Fibroblast of mammary gland (primary cell): ENCODE measurements around the gene RHAG.
"Not testable (repeated sequence)": the region's sequence is repeated elsewhere in the genome, so short reads cannot be mapped to it uniquely, and the experiment has no call there.

Experiments used
- DNase-seq: peaks from one replicate; pipeline ENCODE4 v3.0.0-alpha.2; 2010; ENCODE audit warnings: low read depth
- H3K4me3 ChIP-seq: 2 replicates; pipeline ENCODE4 v1.5.1; 2011; ENCODE audit warnings: low read depth, mild to moderate bottlenecking, low read length, moderate library complexity; ENCODE audit not compliant: control insufficient read depth
- TF ChIP-seq, protein P1 (sequence below): conservative IDR thresholded peaks from 2 replicates; pipeline ENCODE4 v1.5.1; 2011; ENCODE audit warnings: low read depth, low read length, inconsistent platforms; ENCODE audit not compliant: control insufficient read depth, insufficient read depth

RHAG gene

DNA sequence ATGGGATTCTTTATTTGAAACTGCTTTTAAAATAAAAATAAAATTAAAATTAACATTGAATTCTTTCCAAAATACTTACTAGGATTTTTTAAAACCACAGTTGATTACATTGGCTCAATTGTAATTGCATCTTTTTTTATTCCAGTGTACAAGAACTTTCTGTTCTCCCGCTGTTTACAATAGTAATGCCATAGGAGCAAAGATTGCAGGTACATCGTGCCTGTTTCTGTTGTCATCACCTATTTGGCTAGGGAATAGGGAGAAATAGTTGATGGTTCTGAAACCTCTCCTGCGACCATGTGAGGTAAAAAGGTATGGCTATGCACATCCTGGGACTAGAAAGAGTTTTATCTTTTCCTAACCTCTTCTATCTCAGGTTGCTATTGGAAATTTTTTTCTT lies 28.2 kb upstream of the RHAG start:
- DNase-seq = no peak
- no peak overlapping the region for H3K4me3 ChIP-seq
- TF ChIP-seq, protein P1, sequence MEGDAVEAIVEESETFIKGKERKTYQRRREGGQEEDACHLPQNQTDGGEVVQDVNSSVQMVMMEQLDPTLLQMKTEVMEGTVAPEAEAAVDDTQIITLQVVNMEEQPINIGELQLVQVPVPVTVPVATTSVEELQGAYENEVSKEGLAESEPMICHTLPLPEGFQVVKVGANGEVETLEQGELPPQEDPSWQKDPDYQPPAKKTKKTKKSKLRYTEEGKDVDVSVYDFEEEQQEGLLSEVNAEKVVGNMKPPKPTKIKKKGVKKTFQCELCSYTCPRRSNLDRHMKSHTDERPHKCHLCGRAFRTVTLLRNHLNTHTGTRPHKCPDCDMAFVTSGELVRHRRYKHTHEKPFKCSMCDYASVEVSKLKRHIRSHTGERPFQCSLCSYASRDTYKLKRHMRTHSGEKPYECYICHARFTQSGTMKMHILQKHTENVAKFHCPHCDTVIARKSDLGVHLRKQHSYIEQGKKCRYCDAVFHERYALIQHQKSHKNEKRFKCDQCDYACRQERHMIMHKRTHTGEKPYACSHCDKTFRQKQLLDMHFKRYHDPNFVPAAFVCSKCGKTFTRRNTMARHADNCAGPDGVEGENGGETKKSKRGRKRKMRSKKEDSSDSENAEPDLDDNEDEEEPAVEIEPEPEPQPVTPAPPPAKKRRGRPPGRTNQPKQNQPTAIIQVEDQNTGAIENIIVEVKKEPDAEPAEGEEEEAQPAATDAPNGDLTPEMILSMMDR = no peak

DNA sequence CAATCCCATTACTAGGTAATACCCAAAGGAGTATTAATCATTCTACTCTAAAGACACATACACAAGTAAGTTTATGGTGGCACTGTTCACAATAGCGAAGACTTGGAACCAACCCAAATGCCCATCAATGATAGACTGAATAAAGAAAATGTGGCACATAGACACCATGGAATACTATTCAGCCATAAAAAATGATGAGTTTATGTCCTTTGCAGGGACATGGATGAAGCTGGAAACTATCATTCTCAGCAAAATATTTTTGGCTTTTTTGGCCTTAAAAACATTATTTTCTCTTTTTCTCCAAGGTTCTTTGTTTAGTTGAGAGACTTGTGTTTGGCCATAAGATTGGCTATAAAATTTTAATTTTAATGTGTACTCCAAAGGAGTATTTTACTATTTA lies 27.4 kb upstream of the RHAG start:
- H3K4me3 ChIP-seq, DNase-seq: not testable (repeated sequence)

DNA sequence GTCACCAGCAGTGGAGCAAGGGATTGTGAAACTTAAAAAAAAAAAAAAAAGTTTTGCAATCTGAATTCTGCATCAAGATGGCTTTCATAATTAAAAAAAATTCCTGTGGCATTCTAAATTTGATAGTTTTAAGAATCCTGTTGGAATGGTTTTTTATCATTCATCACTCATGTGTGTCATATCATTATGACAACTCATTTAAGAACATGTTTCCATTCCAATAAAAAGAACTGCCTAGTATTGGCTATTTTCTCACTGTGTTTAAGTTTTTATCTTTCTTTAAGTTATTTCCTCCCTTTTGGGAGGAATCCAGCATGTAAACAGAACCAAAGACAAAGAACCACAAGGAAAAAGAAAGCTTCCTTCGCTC lies 26.2 kb upstream of the RHAG start:
- DNase-seq = no peak
- no peak overlapping the region for H3K4me3 ChIP-seq
- TF ChIP-seq, protein P1 = no peak

DNA sequence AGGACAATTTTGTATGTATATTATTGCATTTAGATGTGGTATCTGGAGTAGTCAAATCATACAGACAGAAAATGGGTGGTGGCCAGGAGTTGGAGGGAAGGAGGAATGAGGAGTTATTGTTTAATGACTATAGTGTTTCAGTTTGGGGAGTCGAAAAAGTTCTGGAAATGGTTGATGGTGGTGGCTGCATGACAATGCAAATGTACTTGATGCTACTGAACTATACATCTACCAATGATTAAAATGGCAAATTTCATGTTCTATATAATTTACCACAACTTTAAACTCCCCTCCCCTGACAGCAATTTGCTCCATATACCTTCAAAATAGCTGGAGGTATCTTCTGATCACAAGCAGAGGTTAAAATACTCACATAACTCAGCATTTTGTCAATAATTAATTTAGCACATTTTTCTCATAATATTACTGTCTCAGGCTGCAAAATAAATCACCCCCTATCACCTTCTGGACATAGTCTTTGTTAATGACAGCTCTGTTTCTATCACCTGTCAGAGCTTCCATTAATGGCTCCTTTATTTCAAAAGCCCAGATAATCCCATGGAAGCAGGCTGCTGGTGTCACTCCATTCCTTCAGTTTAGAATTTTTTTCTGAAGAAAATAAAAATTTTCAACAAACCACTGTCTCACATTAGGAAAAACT lies 25.7 kb upstream of the RHAG start:
- no peak overlapping the region for H3K4me3 ChIP-seq
- no peak for DNase-seq
- TF ChIP-seq, protein P1 = no peak

DNA sequence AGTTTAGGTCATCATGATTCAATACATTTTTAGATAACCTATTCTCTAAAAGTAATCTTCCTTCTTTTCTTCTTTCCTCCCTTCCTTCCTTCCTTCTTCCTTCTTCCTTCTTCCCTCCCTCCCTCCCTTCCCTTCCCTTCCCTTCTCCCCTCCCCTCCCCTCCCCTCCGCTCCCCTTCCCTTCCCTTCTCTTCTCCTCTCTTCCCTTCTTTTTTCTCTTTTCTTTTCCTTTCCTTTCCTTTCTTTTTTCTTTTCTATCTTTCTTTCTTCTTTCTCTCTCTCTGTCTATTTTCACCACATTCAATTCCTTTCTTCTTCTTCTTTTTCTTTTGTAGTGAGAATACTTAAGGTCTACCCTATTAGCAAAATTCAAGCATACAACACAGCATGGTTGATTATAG lies 17.3 kb upstream of the RHAG start:
- TF ChIP-seq, protein P1 = no peak
- DNase-seq = no peak
- H3K4me3 ChIP-seq = no peak overlapping the region

DNA sequence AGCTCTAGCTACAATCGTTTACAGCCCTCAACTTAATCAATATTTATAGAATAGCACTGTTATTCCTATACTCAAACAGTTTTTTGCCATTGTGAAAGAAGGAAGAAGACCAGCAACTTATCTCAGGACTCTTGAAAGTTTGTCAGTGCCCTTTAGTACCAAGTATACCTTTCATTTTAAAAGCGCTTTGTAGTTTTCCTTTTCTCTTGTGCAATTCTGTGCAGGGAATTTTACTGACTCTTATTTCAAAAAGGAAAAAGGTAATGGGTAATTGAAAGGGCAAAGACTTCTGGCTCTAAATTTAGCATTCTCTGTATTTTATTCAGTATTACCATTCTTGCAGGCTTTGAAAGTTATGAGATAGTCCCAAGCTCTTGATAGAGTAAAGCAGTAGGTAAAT lies 16.8 kb upstream of the RHAG start:
- no peak overlapping the region for H3K4me3 ChIP-seq
- no peak for DNase-seq
- TF ChIP-seq, protein P1 = no peak

DNA sequence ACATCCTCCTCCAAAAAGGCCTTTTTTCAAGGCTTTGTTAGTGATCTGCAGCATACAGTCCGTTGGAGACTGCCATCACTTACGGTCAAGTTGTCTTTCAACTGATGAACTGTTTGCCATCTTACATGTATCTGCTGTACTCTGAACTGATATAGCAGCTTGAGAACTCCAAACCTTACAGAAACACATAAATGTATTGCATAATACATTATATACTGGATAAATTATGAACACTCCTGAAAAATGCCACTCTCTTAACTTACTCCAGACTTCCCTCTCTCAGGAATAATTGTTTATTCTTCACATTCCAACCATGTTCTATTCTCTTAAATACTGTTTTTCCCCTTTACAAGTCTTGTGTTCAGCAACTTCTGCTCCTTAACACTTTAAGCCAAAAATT lies 14.6 kb upstream of the RHAG start:
- DNase-seq = no peak
- TF ChIP-seq, protein P1 = no peak

More for the DNA sequence above, 14.6 kb upstream of the RHAG start:
- no peak overlapping the region for H3K4me3 ChIP-seq
